AG04450 (cell line): ENCODE measurements around the gene MYO1D. TPM values are rescaled to one million over a fixed set of nuclear protein-coding genes. Genes with fewer than 3 reads are reported as not detected.
"Not testable (repeated sequence)": the region's sequence is repeated elsewhere in the genome, so short reads cannot be mapped to it uniquely, and the experiment has no call there.

ENCODE experiments used
- CTCF ChIA-PET: fragments of 300-600, 350-600 bp; formaldehyde crosslinking; extraction: SDS; loops from one replicate; lab custom pipeline; 2022; ENCODE audit warnings: antibody characterized with exemption, inconsistent platforms; lab: Charles Lee
- POLR2A ChIA-PET: fragments of 350-600 bp; formaldehyde crosslinking; extraction: SDS; loops from one replicate; lab custom pipeline; 2021; ENCODE audit warnings: antibody characterized with exemption, inconsistent platforms; lab: Yijun Ruan, JAX
- DNase-seq: peaks from one replicate; pipeline ENCODE4 v3.0.0-alpha.2; 2011; ENCODE audit warnings: low read depth, low spot score
- H3K27ac ChIP-seq: one replicate; pipeline ENCODE4 v1.5.1; 2012; ENCODE audit warnings: low read depth, low read length, control low read depth
- H3K27me3 ChIP-seq: one replicate; pipeline ENCODE4 v1.6.0; 2012; ENCODE audit warnings: low read length; ENCODE audit not compliant: control insufficient read depth, insufficient read depth
- H3K4me3 ChIP-seq: 2 replicates; pipeline ENCODE4 v1.5.1; 2011; ENCODE audit warnings: mild to moderate bottlenecking, low read depth, low read length, control low read depth
- H3K9me3 ChIP-seq: 2 replicates; pipeline ENCODE4 v1.5.1; 2012; ENCODE audit warnings: low read length; ENCODE audit not compliant: control insufficient read depth, insufficient read depth
- CTCF ChIP-seq: IDR thresholded peaks from 2 replicates; pipeline ENCODE4 v1.5.1; 2011; ENCODE audit warnings: low read depth, low read length, control low read depth, inconsistent platforms
- polyA plus RNA-seq: library from polyadenylated mRNA; depleted of rRNA; stranded (reverse); fragments of >200 nt; gene quantifications from 2 replicates; pipeline ENCODE4 v1.2.3, GENCODE V29; 2011

Gene MYO1D
- polyA plus RNA-seq, 1 experiment, result 1.1 TPM

DNA sequence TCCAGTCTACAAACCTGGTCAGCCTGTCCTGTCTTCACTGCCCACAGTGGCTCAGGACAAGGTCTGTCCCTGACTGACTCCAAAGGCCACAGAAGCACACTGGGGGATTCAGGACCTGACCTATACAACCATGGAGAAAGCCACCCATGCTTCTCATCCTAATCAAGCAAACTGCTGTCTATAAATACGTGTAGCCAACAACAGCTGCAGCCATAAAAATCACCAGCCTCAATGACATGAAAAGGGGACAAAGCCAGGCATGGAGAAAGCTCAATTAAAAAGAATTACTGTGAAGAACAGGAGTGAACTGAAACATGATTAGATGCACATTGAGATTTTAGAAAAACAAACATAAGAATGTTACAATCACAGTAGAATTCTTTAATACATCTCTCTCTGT, 220.0 kb downstream of the MYO1D start:
- no peak overlapping the region for H3K4me3 ChIP-seq
- no peak for DNase-seq
- no peak for TF ChIP-seq CTCF
- ChIA-PET CTCF (no interaction called here), POLR2A (no interaction called here)
- no peak overlapping the region for H3K27ac ChIP-seq
- H3K9me3 ChIP-seq, result no peaks in the 10 kb centered on the region
- no peaks in the 10 kb centered on the region for H3K27me3 ChIP-seq

GRCh38 chr17:32654324-32654723, 222.6 kb downstream of the MYO1D start:
- POLR2A ChIA-PET, result no interaction called here
- no peak overlapping the region for H3K4me3 ChIP-seq
- H3K27ac ChIP-seq, result no peak overlapping the region
- H3K9me3 ChIP-seq, result no peaks in the 10 kb centered on the region
- CTCF ChIA-PET, result no interaction called here
- no peak for TF ChIP-seq CTCF
- DNase-seq, result no peak
- no peaks in the 10 kb centered on the region for H3K27me3 ChIP-seq

DNA sequence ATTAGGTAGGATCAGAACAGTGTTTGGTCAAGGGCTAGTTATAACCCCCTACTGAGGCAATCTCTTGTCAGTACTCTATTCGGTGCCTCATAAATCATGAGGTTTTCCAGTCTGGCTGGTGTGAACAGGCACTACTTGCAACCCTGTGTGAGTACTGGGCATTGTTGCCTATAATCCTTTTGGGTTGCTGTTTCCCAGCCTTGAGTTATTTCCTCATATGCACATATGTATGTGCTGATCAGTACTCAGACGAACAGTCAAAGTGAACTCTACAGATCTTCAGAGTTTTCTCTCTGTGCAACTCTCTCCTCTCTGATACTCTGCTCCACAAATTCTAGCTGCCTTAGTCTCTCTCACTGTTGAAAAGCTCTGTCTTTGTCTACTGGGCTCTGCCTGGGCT, 225.8 kb downstream of the MYO1D start:
- TF ChIP-seq CTCF, result no peak
- H3K9me3 ChIP-seq, result no peaks in the 10 kb centered on the region
- ChIA-PET POLR2A (no interaction called here), CTCF (interaction anchor here (1.6 kb wide), 1 partner anchor 8 kb away, joined by 6 read pairs; no protein-coding TSS in a partner anchor)
- no peak overlapping the region for H3K4me3 ChIP-seq
- H3K27ac ChIP-seq, result no peak overlapping the region
- DNase-seq, result no peak
- H3K27me3 ChIP-seq, result no peaks in the 10 kb centered on the region

DNA sequence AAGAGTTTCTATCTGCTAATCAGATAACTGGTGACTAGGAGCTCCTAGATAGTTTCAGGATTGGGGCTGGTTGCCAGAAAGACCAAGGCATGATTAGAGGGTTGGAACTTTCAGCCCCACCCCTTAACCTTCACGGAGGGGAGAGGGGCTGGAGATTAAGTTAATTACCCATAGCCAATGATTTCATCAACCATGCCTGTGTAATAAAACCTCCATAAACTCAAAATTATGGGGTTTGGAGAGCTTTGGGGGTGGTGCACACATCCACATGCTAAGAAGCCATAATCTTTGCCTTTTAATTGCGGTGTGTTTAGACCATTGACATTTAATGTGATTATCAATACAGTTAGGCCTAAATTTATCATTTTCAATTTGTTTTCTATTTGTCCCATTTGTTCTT, 228.5 kb downstream of the MYO1D start:
- no peaks in the 10 kb centered on the region for H3K9me3 ChIP-seq
- H3K27ac ChIP-seq, result no peak overlapping the region
- H3K27me3 ChIP-seq, result no peaks in the 10 kb centered on the region
- POLR2A ChIA-PET, result no interaction called here
- H3K4me3 ChIP-seq, result no peak overlapping the region
- TF ChIP-seq CTCF, result no peak
- CTCF ChIA-PET, result interaction anchor here (1.0 kb wide), 1 partner anchor 11 kb away, joined by 3 read pairs; no protein-coding TSS in a partner anchor
- no peak for DNase-seq

- DNase-seq, result no peak
- no peak overlapping the region for H3K4me3 ChIP-seq
- no peak overlapping the region for H3K27ac ChIP-seq
- ChIA-PET CTCF (interaction anchor here (2.1 kb wide), 1 partner anchor 12 kb away, joined by 9 read pairs; no protein-coding TSS in a partner anchor), POLR2A (no interaction called here)
- no peaks in the 10 kb centered on the region for H3K27me3 ChIP-seq
- no peak for TF ChIP-seq CTCF
- no peaks in the 10 kb centered on the region for H3K9me3 ChIP-seq
Measured at GRCh38 chr17:32646941-32647340, 230.0 kb downstream of the MYO1D start.

DNA sequence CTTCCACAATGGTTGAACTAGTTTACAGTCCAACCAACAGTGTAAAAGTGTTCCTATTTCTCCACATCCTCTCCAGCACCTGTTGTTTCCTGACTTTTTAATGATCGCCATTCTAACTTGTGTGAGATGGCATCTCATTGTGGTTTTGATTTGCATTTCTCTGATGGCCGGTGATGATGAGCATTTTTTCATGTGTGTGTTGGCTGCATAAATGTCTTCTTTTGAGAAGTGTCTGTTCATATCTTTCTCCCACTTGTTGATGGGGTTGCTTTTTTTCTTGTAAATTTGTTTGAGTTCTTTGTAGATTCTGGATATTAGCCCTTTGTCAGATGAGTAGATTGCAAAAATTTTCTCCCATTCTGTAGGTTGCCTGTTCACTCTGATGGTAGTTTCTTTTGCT, 235.4 kb downstream of the MYO1D start:
- POLR2A ChIA-PET, H3K4me3 ChIP-seq, H3K9me3 ChIP-seq: not testable (repeated sequence)

More for the DNA sequence above, 235.4 kb downstream of the MYO1D start:
- CTCF ChIA-PET, H3K27ac ChIP-seq, H3K27me3 ChIP-seq, DNase-seq: not testable (repeated sequence)
